ENCODE measurements around the gene CALCOCO2.

The CALCOCO2 gene

GRCh38 chr17:48873696-48874443, 43.0 kb downstream of the CALCOCO2 start:
- no peak for DNase-seq (ENCODE audit: low read depth)
- no peak overlapping the region for H3K4me3 ChIP-seq (replicated peaks; ENCODE audit: low read depth, low read length)
- no peak for TF ChIP-seq CTCF (IDR thresholded peaks at IDR 0.05; ENCODE audit: low read length, missing control alignments)

- H3K4me3 ChIP-seq (replicated peaks; ENCODE audit: low read depth, low read length), result no peak overlapping the region
- peak; percentile 99 for TF ChIP-seq CTCF (IDR thresholded peaks at IDR 0.05; ENCODE audit: low read length, missing control alignments)
- DNase-seq (ENCODE audit: low read depth), result peak; percentile 83
Measured at GRCh38 chr17:48878920-48879898, 48.4 kb downstream of the CALCOCO2 start.

- TF ChIP-seq CTCF (IDR thresholded peaks at IDR 0.05; ENCODE audit: low read length, missing control alignments), result no peak
- no peak for DNase-seq (ENCODE audit: low read depth)
- H3K4me3 ChIP-seq (replicated peaks; ENCODE audit: low read depth, low read length), result no peak overlapping the region
Measured at GRCh38 chr17:48882272-48882671, 51.4 kb downstream of the CALCOCO2 start.

- H3K4me3 ChIP-seq (replicated peaks; ENCODE audit: low read depth, low read length), result no peak overlapping the region
- TF ChIP-seq CTCF (IDR thresholded peaks at IDR 0.05; ENCODE audit: low read length, missing control alignments), result no peak
- no peak for DNase-seq (ENCODE audit: low read depth)
Measured at GRCh38 chr17:48883171-48883570, 52.3 kb downstream of the CALCOCO2 start.

- TF ChIP-seq CTCF (IDR thresholded peaks at IDR 0.05; ENCODE audit: low read length, missing control alignments), result no peak
- DNase-seq (ENCODE audit: low read depth), result no peak
- H3K4me3 ChIP-seq (replicated peaks; ENCODE audit: low read depth, low read length), result no peak overlapping the region
Measured at GRCh38 chr17:48890086-48890485, 59.3 kb downstream of the CALCOCO2 start.

- H3K4me3 ChIP-seq (replicated peaks; ENCODE audit: low read depth, low read length), result peak overlapping the region; percentile 72
- no peak for DNase-seq (ENCODE audit: low read depth)
- no peak for TF ChIP-seq CTCF (IDR thresholded peaks at IDR 0.05; ENCODE audit: low read length, missing control alignments)
Measured at GRCh38 chr17:48892940-48893645, 62.3 kb downstream of the CALCOCO2 start.

All from fibroblast of pulmonary artery (primary cell).